ENCODE results near the gene BARX1.
A peak's percentile ranks its signal among the peaks of the same experiment; 100 is the strongest.
"Not testable (repeated sequence)": the region's sequence is repeated elsewhere in the genome, so short reads cannot be mapped to it uniquely, and the experiment has no call there.

The BARX1 gene, protein sequence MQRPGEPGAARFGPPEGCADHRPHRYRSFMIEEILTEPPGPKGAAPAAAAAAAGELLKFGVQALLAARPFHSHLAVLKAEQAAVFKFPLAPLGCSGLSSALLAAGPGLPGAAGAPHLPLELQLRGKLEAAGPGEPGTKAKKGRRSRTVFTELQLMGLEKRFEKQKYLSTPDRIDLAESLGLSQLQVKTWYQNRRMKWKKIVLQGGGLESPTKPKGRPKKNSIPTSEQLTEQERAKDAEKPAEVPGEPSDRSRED

DNA sequence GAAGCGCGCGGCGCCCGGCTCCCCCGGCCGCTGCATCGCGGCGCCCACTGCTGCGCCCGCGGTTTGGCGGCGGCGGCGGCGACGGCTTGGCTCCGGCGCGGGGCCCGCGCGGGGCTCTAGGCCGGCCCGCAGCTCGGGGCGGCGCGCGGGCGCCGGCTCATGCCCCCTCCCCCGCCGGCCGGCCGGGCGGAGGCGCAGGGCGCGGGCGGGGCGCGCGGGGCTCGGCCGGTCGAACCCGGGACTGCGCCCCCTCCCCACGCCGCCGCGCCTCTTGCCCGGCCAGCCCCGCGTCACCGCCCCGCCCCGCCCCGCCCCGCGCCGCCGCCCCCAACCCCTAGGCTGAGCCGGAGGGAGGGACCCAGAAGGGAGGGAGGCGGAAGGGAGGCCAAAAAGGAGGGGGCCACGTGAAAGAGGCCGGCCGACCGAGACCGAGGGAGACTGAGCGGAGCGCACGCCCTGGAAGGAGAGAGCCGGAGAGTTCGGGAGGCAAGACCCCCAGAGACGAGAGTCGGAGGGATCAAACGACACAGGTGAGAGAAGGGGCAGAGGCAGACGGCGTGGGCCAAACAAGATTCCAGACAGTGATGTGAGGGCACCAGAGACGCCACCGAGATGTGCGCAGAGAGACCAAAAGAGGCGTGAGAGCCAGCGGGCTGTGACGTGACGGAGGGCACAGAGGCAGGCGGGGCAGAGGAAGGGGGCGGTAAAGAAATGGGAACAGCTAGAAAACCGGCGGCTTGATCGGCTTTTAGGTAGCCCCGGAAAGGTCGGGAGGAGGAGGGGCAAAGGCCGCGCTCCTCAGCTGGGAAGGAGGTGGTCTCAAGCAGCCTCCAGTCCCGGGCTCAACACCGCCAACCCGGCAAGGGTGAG, at the start of gene BARX1:
Gene BARX1 (minus strand): TSS at position 245 of the 870 bp plus-strand sequence. CDS start 209 bp downstream, at position 36.
- no peak for DNase-seq (ENCODE audit: low spot score)

- DNase-seq (ENCODE audit: low spot score) = peak; percentile 18
Measured at GRCh38 chr9:94002316-94003140, 47.4 kb upstream of the BARX1 start.

- DNase-seq (ENCODE audit: low spot score) = no peak
Measured at GRCh38 chr9:93996863-93997262, 41.7 kb upstream of the BARX1 start.

DNA sequence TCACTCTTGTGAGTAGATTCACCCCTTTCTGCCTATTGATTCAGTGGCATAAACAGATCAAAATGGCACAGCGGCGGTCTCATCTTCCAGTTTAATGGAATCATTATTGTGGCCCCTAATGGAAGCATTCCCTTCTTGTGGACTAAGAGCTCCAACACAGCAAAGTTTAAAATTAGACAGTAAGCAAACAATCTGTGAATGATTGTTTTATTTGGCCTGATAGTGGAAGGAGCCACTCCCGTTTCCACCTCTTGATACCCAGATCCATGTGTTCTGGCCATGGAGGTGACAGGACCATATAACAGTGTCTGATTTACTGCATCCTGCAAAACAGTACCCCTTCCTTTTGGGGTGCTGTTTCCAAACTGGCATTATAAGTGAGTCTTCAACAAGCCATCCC, 41.2 kb upstream of the BARX1 start:
- DNase-seq (ENCODE audit: low spot score) = no peak

GRCh38 chr9:93994545-93994944, 39.4 kb upstream of the BARX1 start:
- DNase-seq (ENCODE audit: low spot score) = no peak

- no peak for DNase-seq (ENCODE audit: low spot score)
Measured at GRCh38 chr9:93994132-93994531, 39.0 kb upstream of the BARX1 start.

GRCh38 chr9:93992830-93993229, 37.7 kb upstream of the BARX1 start:
- DNase-seq (ENCODE audit: low spot score) = no peak

- DNase-seq (ENCODE audit: low spot score) = no peak
Measured at GRCh38 chr9:93990448-93990847, 35.3 kb upstream of the BARX1 start.

GRCh38 chr9:93988056-93988455, 32.9 kb upstream of the BARX1 start:
- no peak for DNase-seq (ENCODE audit: low spot score)

DNA sequence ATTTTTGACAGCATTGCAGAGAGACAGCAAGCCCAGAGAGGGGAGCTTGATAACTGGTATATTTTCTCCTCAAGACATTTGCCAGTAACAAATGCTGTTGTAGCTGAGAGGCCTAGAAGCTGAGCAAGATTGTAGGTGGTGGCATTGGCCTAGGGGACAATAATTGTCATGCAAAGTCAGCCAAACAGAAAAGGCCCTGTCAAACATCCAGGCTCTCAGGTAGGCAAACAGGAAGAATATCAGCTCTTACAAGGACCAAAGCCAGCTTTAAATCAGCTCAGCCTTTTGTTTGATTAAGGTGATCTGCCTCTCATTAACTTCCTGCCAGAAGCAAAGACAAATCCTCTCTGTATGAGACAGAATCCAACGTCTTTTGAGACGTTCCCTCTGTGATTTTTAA, 29.7 kb upstream of the BARX1 start:
- DNase-seq (ENCODE audit: low spot score) = no peak

DNA sequence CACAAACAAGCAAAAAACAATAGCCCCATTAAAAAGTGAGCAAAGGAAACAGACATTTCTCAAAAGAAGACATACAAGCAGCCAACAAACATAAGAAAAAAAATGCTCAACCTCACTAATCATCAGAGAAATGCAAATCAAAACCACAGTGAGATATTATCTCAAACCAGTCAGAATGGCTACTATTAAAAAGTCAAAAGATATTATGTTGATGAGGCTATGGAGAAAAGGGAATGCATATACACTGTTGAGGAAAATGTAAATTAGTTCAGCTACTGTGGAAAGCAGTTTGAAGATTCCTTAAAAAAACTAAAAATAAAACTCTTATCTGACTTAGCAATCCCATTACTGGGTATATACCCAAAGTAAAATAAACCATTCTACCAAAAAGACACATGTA, 28.7 kb upstream of the BARX1 start:
- no peak for DNase-seq (ENCODE audit: low spot score)

GRCh38 chr9:93979721-93980120, 24.6 kb upstream of the BARX1 start:
- DNase-seq (ENCODE audit: low spot score) = no peak

- no peak for DNase-seq (ENCODE audit: low spot score)
Measured at GRCh38 chr9:93978551-93978950, 23.4 kb upstream of the BARX1 start.

- DNase-seq (ENCODE audit: low spot score) = no peak
Measured at GRCh38 chr9:93976973-93977372, 21.8 kb upstream of the BARX1 start.

GRCh38 chr9:93976081-93976480, 20.9 kb upstream of the BARX1 start:
- no peak for DNase-seq (ENCODE audit: low spot score)

DNA sequence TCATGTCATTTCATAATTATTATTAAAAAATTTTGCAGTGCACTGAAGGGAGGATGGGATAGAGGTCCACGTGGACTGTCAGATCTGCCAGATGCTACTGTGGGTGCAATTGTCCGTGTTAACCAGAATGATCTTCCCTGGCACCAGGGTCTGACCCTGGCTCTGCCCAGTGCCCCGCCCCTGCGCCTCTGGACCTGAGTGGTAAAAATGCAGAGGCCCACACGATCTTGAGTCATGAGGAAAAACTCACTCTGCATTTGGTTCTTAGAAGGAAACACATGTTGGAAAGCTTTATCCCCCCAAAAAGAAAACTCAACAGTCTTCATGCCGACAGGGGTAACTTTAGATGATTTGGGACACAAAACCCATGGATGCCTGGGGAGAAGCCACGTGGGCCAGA, 20.1 kb upstream of the BARX1 start:
- DNase-seq (ENCODE audit: low spot score) = no peak

- no peak for DNase-seq (ENCODE audit: low spot score)
Measured at GRCh38 chr9:93974151-93974550, 19.0 kb upstream of the BARX1 start.

DNA sequence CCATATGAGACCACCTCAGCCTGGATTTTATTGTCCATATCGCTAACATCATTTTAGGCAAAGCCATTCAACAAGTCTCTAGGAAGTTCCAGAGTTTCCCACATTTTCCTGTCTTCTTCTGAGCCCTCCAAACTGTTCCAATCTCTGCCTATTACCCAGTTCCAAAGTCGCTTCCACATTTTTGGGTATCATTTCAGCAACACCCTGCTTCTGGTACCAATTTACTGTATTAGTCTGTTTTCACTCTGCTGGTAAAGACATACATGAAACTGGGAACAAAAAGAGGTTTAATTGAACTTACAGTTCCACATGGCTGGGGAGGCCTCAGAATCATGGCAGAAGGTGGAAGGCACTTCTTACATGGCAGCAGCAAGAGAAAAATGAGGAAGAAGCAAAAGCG, 17.5 kb upstream of the BARX1 start:
- DNase-seq (ENCODE audit: low spot score) = not testable (repeated sequence)

- no peak for DNase-seq (ENCODE audit: low spot score)
Measured at GRCh38 chr9:93969328-93969661, 14.1 kb upstream of the BARX1 start.

DNA sequence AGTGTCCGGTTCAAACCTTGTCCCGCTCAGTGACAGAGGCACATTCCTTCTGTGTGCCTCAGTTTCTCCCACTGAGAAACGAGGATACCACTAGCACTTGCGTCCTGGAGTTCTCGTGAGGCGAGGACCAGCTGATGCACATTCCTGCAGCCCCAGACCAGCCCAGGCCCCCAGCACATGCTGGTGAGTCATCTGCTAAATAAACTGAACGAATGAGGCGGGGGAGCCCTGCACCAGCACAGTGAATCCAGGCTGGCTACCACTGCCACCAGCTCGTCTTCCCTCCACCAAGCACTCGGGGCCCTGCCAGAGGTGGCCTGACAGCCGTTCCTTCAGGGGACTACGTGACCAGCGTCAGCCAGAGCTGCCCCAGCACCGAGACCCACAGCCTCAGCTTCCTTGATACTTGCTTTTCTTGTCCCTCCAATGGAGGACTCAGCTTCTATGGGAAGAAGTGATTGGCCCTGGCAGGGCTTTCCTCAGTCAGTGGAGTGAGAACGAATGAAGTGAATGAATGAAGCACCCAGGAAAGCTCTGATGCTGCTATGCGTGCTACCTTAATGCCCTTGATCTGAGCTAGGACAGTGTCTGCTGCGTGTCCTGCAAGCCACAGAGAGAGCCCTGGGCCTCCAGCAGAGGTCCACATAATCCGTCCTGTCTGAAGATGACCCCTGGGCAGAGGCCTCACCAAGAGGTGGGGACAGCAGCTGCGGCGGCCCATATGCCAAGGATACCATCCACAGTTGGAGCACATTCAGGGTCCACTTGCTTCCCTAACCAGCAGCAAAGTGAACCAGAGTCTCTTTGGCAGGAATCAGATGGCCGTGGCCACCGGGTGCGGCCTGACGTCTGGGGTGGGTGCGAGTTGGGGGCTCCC, 13.5 kb upstream of the BARX1 start:
- no peak for DNase-seq (ENCODE audit: low spot score)

DNA sequence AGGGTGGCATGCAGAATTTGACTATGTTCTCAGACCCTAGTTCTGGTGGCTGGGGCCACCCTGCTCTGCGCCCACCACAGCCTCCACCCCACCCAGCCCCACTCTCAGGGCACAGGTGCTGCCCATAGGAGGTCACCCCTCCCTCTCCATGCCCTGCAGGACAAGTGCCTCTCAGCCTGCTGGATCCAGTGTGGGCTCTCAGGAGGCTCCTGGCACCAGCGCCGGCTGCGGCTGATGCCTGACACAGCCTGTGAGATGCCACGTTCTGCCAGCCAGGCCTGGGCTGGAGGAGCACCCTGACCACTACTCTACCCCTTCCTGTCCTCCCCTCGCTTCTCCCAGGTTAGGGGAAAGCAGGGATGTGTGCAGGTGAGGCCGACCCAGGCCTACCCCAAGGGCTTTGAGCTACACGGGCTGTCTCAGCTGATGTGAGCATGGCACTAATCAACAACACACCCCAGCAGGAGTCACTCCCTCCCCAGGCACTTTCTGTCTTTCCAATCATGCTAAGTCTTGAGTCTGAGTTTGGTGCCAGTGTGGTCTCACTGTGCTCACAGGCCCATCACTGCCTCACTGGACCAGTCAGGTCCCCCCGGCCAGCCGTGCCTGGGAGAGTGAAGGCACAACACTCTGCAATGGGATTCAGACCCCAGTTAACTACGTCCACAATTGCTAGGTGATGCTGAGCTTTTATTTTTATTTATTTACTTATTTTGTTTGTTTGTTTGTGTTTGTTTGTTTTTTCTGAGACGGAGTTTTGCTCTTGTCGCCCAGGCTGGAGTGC, 12.1 kb upstream of the BARX1 start:
- no peak for DNase-seq (ENCODE audit: low spot score)

Measured in hematopoietic multipotent progenitor cell treated with erythropoietin and hydrocortisone succinate and interleukin-3 and kit ligand, for 17 days (in vitro differentiated cells).